Measurements from ENCODE around the gene REEP3. TPM values are rescaled to one million over a fixed set of nuclear protein-coding genes. Genes with fewer than 3 reads are reported as not detected.

The REEP3 gene
- total RNA-seq, 2 experiments from 2014 or later, result 19.5 to 20.7 TPM

DNA sequence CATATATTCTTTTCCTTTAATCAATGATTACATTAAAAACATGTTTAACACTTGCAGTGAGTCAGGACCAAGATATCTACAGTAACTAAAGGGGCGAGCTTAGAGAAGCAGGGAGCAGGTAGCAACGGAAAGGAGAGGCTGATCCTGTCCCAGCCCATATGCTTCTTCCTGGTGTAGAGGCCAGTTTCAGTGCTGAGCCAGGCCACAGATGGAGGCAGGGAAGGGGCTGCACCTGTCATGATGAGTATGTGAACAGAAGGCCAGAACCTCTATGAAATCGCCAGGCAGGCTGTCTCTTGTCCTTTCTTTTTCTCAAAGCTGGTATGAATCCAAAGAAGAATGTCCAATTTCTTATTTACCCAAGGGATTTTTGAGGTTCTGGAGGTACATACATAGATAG lies 16.3 kb downstream of the REEP3 start:
- POLR2A ChIA-PET, result no interaction called here
- Mint-ChIP-seq H3K9me3 (no peaks in the 10 kb centered on the region), H3K4me1 (ENCODE audit: low read depth) (peaks cover 4% of the 10 kb centered on the region), H3K27me3 (no peaks in the 10 kb centered on the region), H3K4me3 (no peak overlapping the region), H3K36me3 (no peaks in the 10 kb centered on the region), H3K27ac (no peak overlapping the region)
- intact Hi-C loops (cut with micrococcal nuclease), result no loop called here
- CTCF ChIA-PET, result no interaction called here
- no peak for DNase-seq

GRCh38 chr10:63539377-63539776 lies 18.2 kb downstream of the REEP3 start:
- H3K4me3 Mint-ChIP-seq, result no peak overlapping the region
- intact Hi-C loops (cut with micrococcal nuclease), result no loop called here
- no peaks in the 10 kb centered on the region for H3K36me3 Mint-ChIP-seq
- H3K9me3 Mint-ChIP-seq, result no peaks in the 10 kb centered on the region
- H3K4me1 Mint-ChIP-seq (ENCODE audit: low read depth), result peaks cover 12% of the 10 kb centered on the region
- no peaks in the 10 kb centered on the region for H3K27me3 Mint-ChIP-seq
- no peak overlapping the region for H3K27ac Mint-ChIP-seq
- DNase-seq, result no peak
- ChIA-PET POLR2A (no interaction called here), CTCF (interaction anchor here (0.6 to 2.7 kb wide), 4 partner anchors 10 to 372 kb away, joined by 3 to 8 read pairs (median 4); no protein-coding TSS in a partner anchor)

GRCh38 chr10:63539994-63540393 lies 18.8 kb downstream of the REEP3 start:
- ChIA-PET CTCF (interaction anchor here (0.9 to 2.7 kb wide), 3 partner anchors 11 to 373 kb away, joined by 3 to 8 read pairs (median 6); no protein-coding TSS in a partner anchor), POLR2A (no interaction called here)
- H3K9me3 Mint-ChIP-seq, result no peaks in the 10 kb centered on the region
- intact Hi-C loops (cut with micrococcal nuclease), result no loop called here
- peaks cover 11% of the 10 kb centered on the region for H3K4me1 Mint-ChIP-seq (ENCODE audit: low read depth)
- H3K4me3 Mint-ChIP-seq, result no peak overlapping the region
- H3K27ac Mint-ChIP-seq, result no peak overlapping the region
- no peaks in the 10 kb centered on the region for H3K36me3 Mint-ChIP-seq
- no peaks in the 10 kb centered on the region for H3K27me3 Mint-ChIP-seq
- DNase-seq, result no peak

GRCh38 chr10:63542835-63543575 lies 21.8 kb downstream of the REEP3 start:
- Mint-ChIP-seq H3K36me3 (peaks cover 10% of the 10 kb centered on the region), H3K4me1 (ENCODE audit: low read depth) (peaks cover 15% of the 10 kb centered on the region), H3K9me3 (no peaks in the 10 kb centered on the region), H3K27ac (no peak overlapping the region), H3K4me3 (no peak overlapping the region), H3K27me3 (no peaks in the 10 kb centered on the region)
- CTCF ChIA-PET, result no interaction called here
- no peak for DNase-seq
- intact Hi-C loops (cut with micrococcal nuclease), result no loop called here
- POLR2A ChIA-PET, result no interaction called here

GRCh38 chr10:63543576-63543962 lies 22.4 kb downstream of the REEP3 start:
- CTCF ChIA-PET, result no interaction called here
- no peak overlapping the region for H3K4me3 Mint-ChIP-seq
- peaks cover 10% of the 10 kb centered on the region for H3K36me3 Mint-ChIP-seq
- H3K27ac Mint-ChIP-seq, result no peak overlapping the region
- POLR2A ChIA-PET, result no interaction called here
- H3K4me1 Mint-ChIP-seq (ENCODE audit: low read depth), result peaks cover 16% of the 10 kb centered on the region
- no peaks in the 10 kb centered on the region for H3K27me3 Mint-ChIP-seq
- intact Hi-C loops (cut with micrococcal nuclease), result no loop called here
- no peaks in the 10 kb centered on the region for H3K9me3 Mint-ChIP-seq
- DNase-seq, result no peak

GRCh38 chr10:63544418-63544817 lies 23.2 kb downstream of the REEP3 start:
- peaks cover 16% of the 10 kb centered on the region for H3K4me1 Mint-ChIP-seq (ENCODE audit: low read depth)
- intact Hi-C loops (cut with micrococcal nuclease), result no loop called here
- no peak overlapping the region for H3K4me3 Mint-ChIP-seq
- no peaks in the 10 kb centered on the region for H3K9me3 Mint-ChIP-seq
- POLR2A ChIA-PET, result no interaction called here
- no peaks in the 10 kb centered on the region for H3K27me3 Mint-ChIP-seq
- H3K36me3 Mint-ChIP-seq, result peaks cover 10% of the 10 kb centered on the region
- no peak overlapping the region for H3K27ac Mint-ChIP-seq
- CTCF ChIA-PET, result no interaction called here
- no peak for DNase-seq

- CTCF ChIA-PET, result interaction anchor here (0.6 kb wide), 1 partner anchor 154 kb away, joined by 3 read pairs; no protein-coding TSS in a partner anchor
Observed at GRCh38 chr10:63547628-63548360, 26.6 kb downstream of the REEP3 start.

GRCh38 chr10:63548860-63549259 lies 27.7 kb downstream of the REEP3 start:
- no peak for DNase-seq
- Mint-ChIP-seq H3K9me3 (no peaks in the 10 kb centered on the region), H3K27me3 (no peaks in the 10 kb centered on the region), H3K4me1 (ENCODE audit: low read depth) (peaks cover 24% of the 10 kb centered on the region), H3K27ac (no peak overlapping the region), H3K36me3 (peaks cover 12% of the 10 kb centered on the region), H3K4me3 (no peak overlapping the region)
- ChIA-PET CTCF (interaction anchor here (0.6 kb wide), 1 partner anchor 153 kb away, joined by 3 read pairs; no protein-coding TSS in a partner anchor), POLR2A (no interaction called here)
- intact Hi-C loops (cut with micrococcal nuclease), result no loop called here

More at GRCh38 chr10:63547628-63548360, 26.6 kb downstream of the REEP3 start:
- Mint-ChIP-seq H3K4me3 (no peak overlapping the region), H3K4me1 (ENCODE audit: low read depth) (peaks cover 20% of the 10 kb centered on the region), H3K27me3 (no peaks in the 10 kb centered on the region), H3K9me3 (no peaks in the 10 kb centered on the region), H3K27ac (no peak overlapping the region), H3K36me3 (peaks cover 10% of the 10 kb centered on the region)
- intact Hi-C loops (cut with micrococcal nuclease), result no loop called here
- POLR2A ChIA-PET, result no interaction called here
- no peak for DNase-seq

- ChIA-PET POLR2A (no interaction called here), CTCF (interaction anchor here (2.0 kb wide), 1 partner anchor 170 kb away, joined by 6 read pairs; no protein-coding TSS in a partner anchor)
- no peaks in the 10 kb centered on the region for H3K9me3 Mint-ChIP-seq
- H3K4me1 Mint-ChIP-seq (ENCODE audit: low read depth), result peaks cover 27% of the 10 kb centered on the region
- no peak for DNase-seq
- H3K36me3 Mint-ChIP-seq, result peaks cover 12% of the 10 kb centered on the region
- H3K4me3 Mint-ChIP-seq, result no peak overlapping the region
- H3K27ac Mint-ChIP-seq, result no peak overlapping the region
- no peaks in the 10 kb centered on the region for H3K27me3 Mint-ChIP-seq
- intact Hi-C loops (cut with micrococcal nuclease), result no loop called here
Observed at GRCh38 chr10:63549810-63550209, 28.6 kb downstream of the REEP3 start.

DNA sequence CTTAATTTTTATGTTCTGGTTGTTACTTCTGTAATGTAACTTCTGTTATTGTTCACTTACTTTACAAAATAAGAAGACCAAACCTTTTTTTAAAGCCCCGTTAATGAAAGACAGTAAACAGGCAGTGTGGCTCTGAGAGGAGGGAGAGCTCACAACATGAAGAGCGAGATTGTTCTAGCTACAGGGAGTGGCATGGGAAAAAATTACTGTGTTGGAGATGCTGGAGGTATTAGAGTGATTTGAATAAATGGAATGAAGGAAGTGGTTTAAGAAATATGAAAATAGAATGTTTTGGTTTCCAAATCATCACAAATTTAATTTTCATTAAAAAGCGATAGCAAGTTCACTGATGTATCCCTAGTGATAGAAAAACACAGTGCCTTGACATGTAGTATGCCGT lies 31.8 kb downstream of the REEP3 start:
- intact Hi-C loops (cut with micrococcal nuclease), result no loop called here
- Mint-ChIP-seq H3K27me3 (no peaks in the 10 kb centered on the region), H3K36me3 (peaks cover 2% of the 10 kb centered on the region), H3K9me3 (no peaks in the 10 kb centered on the region), H3K4me3 (no peak overlapping the region), H3K27ac (no peak overlapping the region), H3K4me1 (ENCODE audit: low read depth) (peaks cover 32% of the 10 kb centered on the region)
- no peak for DNase-seq
- ChIA-PET POLR2A (no interaction called here), CTCF (no interaction called here)

- peak overlapping the region; percentile 28 for H3K27ac Mint-ChIP-seq
- intact Hi-C loops (cut with micrococcal nuclease), result no loop called here
- no peak for DNase-seq
- peaks cover 2% of the 10 kb centered on the region for H3K36me3 Mint-ChIP-seq
- no peak overlapping the region for H3K4me3 Mint-ChIP-seq
- H3K27me3 Mint-ChIP-seq, result no peaks in the 10 kb centered on the region
- ChIA-PET CTCF (no interaction called here), POLR2A (no interaction called here)
- peaks cover 31% of the 10 kb centered on the region for H3K4me1 Mint-ChIP-seq (ENCODE audit: low read depth)
- no peaks in the 10 kb centered on the region for H3K9me3 Mint-ChIP-seq
Observed at GRCh38 chr10:63553473-63553872, 32.3 kb downstream of the REEP3 start.

GRCh38 chr10:63554657-63555056 lies 33.5 kb downstream of the REEP3 start:
- intact Hi-C loops (cut with micrococcal nuclease), result no loop called here
- CTCF ChIA-PET, result no interaction called here
- H3K27me3 Mint-ChIP-seq, result no peaks in the 10 kb centered on the region

More at GRCh38 chr10:63554657-63555056, 33.5 kb downstream of the REEP3 start:
- Mint-ChIP-seq H3K9me3 (no peaks in the 10 kb centered on the region), H3K36me3 (peaks cover 2% of the 10 kb centered on the region), H3K27ac (peak overlapping the region; percentile 58), H3K4me3 (no peak overlapping the region), H3K4me1 (ENCODE audit: low read depth) (peaks cover 31% of the 10 kb centered on the region)
- DNase-seq, result peak; percentile 24
- POLR2A ChIA-PET, result no interaction called here
